GM23338 (cell line): ENCODE measurements around the gene SLC8A1. TPM values are rescaled to one million over a fixed set of nuclear protein-coding genes. Genes with fewer than 3 reads are reported as not detected.
A peak's percentile ranks its signal among the peaks of the same experiment; 100 is the strongest.

Experiments
- ATAC-seq: fragments of 200-7000 bp; cut with Tn5 transposase; 3 replicates; pipeline ENCODE4 v1.9.1; 2020
- DNase-seq: peaks from one replicate; pipeline ENCODE4 v3.0.0-alpha.2; 2015; ENCODE audit warnings: low spot score
- H2AFZ ChIP-seq: fragments of 200-600 bp; sonication (generic); 2 replicates; pipeline ENCODE4 v1.8.0; 2016; ENCODE audit warnings: antibody characterized with exemption, mild to moderate bottlenecking, moderate library complexity
- H3F3A ChIP-seq: fragments of 200-600 bp; sonication (generic); replicated peaks from 2 replicates; pipeline ENCODE4 v1.8.0; 2017; ENCODE audit warnings: antibody characterized with exemption, mixed run types, low read depth
- H3K27ac ChIP-seq: fragments of 200-600 bp; sonication (generic); 2 replicates; pipeline ENCODE4 v1.6.1; 2016; ENCODE audit warnings: low read depth
- H3K27me3 ChIP-seq: fragments of 200-600 bp; sonication (generic); 2 replicates; pipeline ENCODE4 v1.8.0; 2016; ENCODE audit warnings: mild to moderate bottlenecking, mixed run types, moderate library complexity; ENCODE audit not compliant: insufficient read depth
- H3K36me3 ChIP-seq: fragments of 200-600 bp; sonication (generic); 2 replicates; pipeline ENCODE4 v1.8.0; 2016; ENCODE audit warnings: mild to moderate bottlenecking; ENCODE audit not compliant: insufficient read depth
- H3K4me1 ChIP-seq: fragments of 200-600 bp; sonication (generic); 2 replicates; pipeline ENCODE4 v1.8.0; 2016; ENCODE audit warnings: mild to moderate bottlenecking, moderate library complexity; ENCODE audit not compliant: insufficient read depth
- H3K4me2 ChIP-seq: fragments of 200-600 bp; sonication (generic); 2 replicates; pipeline ENCODE4 v1.7.1; 2017; ENCODE audit warnings: mixed run types
- H3K4me3 ChIP-seq: fragments of 200-600 bp; sonication (generic); 2 replicates; pipeline ENCODE4 v1.6.1; 2016; ENCODE audit warnings: mixed run types
- H3K79me2 ChIP-seq: fragments of 200-600 bp; sonication (generic); replicated peaks from 2 replicates; pipeline ENCODE4 v1.8.0; 2017; ENCODE audit warnings: mild to moderate bottlenecking; ENCODE audit not compliant: insufficient read depth
- H3K9me2 ChIP-seq: fragments of 200-600 bp; sonication (generic); 2 replicates; pipeline ENCODE4 v1.8.0; 2017; ENCODE audit not compliant: insufficient read depth
- H4K20me1 ChIP-seq: fragments of 200-600 bp; sonication (generic); replicated peaks from 2 replicates; pipeline ENCODE4 v1.8.0; 2017; ENCODE audit warnings: mild to moderate bottlenecking; ENCODE audit not compliant: insufficient read depth
- H3K27ac Mint-ChIP-seq: 2 replicates; pipeline ENCODE4 v1.8.0; 2020; ENCODE audit warnings: inconsistent platforms, mild to moderate bottlenecking, moderate library complexity, mixed read lengths
- H3K27me3 Mint-ChIP-seq: 3 replicates; pipeline ENCODE4 v1.8.0; 2022; ENCODE audit warnings: low read depth, mild to moderate bottlenecking, moderate library complexity, mixed read lengths, inconsistent platforms; ENCODE audit not compliant: insufficient read depth, poor library complexity
- H3K36me3 Mint-ChIP-seq: 3 replicates; pipeline ENCODE4 v1.8.0; 2021; ENCODE audit warnings: low read depth, mild to moderate bottlenecking, inconsistent platforms, moderate library complexity, mixed read lengths
- H3K4me1 Mint-ChIP-seq: 3 replicates; pipeline ENCODE4 v1.8.0; 2020; ENCODE audit warnings: mild to moderate bottlenecking, inconsistent platforms, mixed read lengths
- H3K4me3 Mint-ChIP-seq: 3 replicates; pipeline ENCODE4 v1.8.0; 2021; ENCODE audit warnings: moderate library complexity, mild to moderate bottlenecking, inconsistent platforms, mixed read lengths
- H3K9me3 Mint-ChIP-seq: 3 replicates; pipeline ENCODE4 v1.8.0; 2020; ENCODE audit warnings: moderate library complexity, mild to moderate bottlenecking, inconsistent platforms, mixed read lengths
- CREB1 ChIP-seq: fragments of 250-450 bp; sonication (Bioruptor Pico); IDR thresholded peaks from 2 replicates; pipeline ENCODE4 v1.5.0; 2020; ENCODE audit warnings: low read depth, mild to moderate bottlenecking, moderate library complexity
- EZH2 ChIP-seq: fragments of 200-600 bp; sonication (generic); IDR thresholded peaks from one replicate; pipeline ENCODE4 v1.8.0; 2017; ENCODE audit warnings: antibody characterized with exemption, mild to moderate bottlenecking, low read depth; ENCODE audit not compliant: unreplicated experiment
- EZH2phosphoT487 ChIP-seq: fragments of 200-600 bp; sonication (generic); IDR thresholded peaks from one replicate; pipeline ENCODE4 v1.8.1; 2018; ENCODE audit warnings: antibody characterized with exemption; ENCODE audit not compliant: unreplicated experiment
- JUNB ChIP-seq: IDR thresholded peaks from one replicate; pipeline ENCODE4 v1.6.1; 2016; ENCODE audit warnings: antibody characterized with exemption; ENCODE audit not compliant: unreplicated experiment
- NANOG ChIP-seq: IDR thresholded peaks from 2 replicates; pipeline ENCODE4 v1.6.1; 2016; ENCODE audit warnings: antibody characterized with exemption, borderline replicate concordance
- POLR2AphosphoS5 ChIP-seq: IDR thresholded peaks from 2 replicates; pipeline ENCODE4 v1.6.1; 2016; ENCODE audit warnings: antibody characterized with exemption, low read depth
- REST ChIP-seq: IDR thresholded peaks from one replicate; pipeline ENCODE4 v1.6.1; 2018; ENCODE audit warnings: antibody characterized with exemption; ENCODE audit not compliant: unreplicated experiment
- STAT1 ChIP-seq: IDR thresholded peaks from one replicate; pipeline ENCODE4 v1.6.1; 2016; ENCODE audit warnings: antibody characterized with exemption; ENCODE audit not compliant: unreplicated experiment
- ZNF114 ChIP-seq: fragments of 250-450 bp; sonication (Bioruptor Pico); IDR thresholded peaks from 2 replicates; pipeline ENCODE4 v1.5.0; 2020; ENCODE audit warnings: mild to moderate bottlenecking, moderate library complexity
- ZNF331 ChIP-seq: fragments of 250-450 bp; sonication (Bioruptor Pico); IDR thresholded peaks from 2 replicates; pipeline ENCODE4 v1.5.0; 2020; ENCODE audit warnings: low read depth, mild to moderate bottlenecking, moderate library complexity
- polyA plus RNA-seq: library from polyadenylated mRNA; unstranded; fragments of >200 nt; fragmentation: Nextera tagmentation; extraction: Ambion mirVana; gene quantifications from 2 replicates; pipeline ENCODE4 v1.2.1, GENCODE V29; 2016
- total RNA-seq: library from RNA; depleted of rRNA; stranded (reverse); fragments of >200 nt; shearing (Covaris generic); gene quantifications from 2 replicates; pipeline ENCODE4 v1.2.3, GENCODE V29; 2014
- TF ChIP-seq, protein P1 (sequence below), 2 experiments: fragments of 200-600 bp in 1 of 2; sonication (generic) in 1 of 2; conservative IDR thresholded peaks; 2 replicates each; pipeline versions ENCODE4 v1.5.1 to v1.6.1; 2016 to 2017; ENCODE audit warnings: antibody characterized with exemption in 2 of 2, low read depth in 2 of 2, mild to moderate bottlenecking in 2 of 2, moderate library complexity in 1 of 2
- TF ChIP-seq, protein P2 (sequence below): IDR thresholded peaks from 2 replicates; pipeline ENCODE4 v1.6.1; 2016; ENCODE audit warnings: antibody characterized with exemption
- TF ChIP-seq, protein P3 (sequence below): fragments of 250-450 bp; sonication (Bioruptor Pico); IDR thresholded peaks from 2 replicates; pipeline ENCODE4 v1.5.0; 2020; ENCODE audit warnings: mild to moderate bottlenecking, moderate library complexity

The SLC8A1 gene
- total and polyA plus RNA-seq, 2 experiments from 2014 or later, result 2.5 to 3.3 TPM

- no peak for TF ChIP-seq JUNB
- TF ChIP-seq EZH2, result no peak
- TF ChIP-seq REST, result no peak
- no peak for TF ChIP-seq ZNF331 (CRISPR knock-in tag)
- TF ChIP-seq, protein P1, sequence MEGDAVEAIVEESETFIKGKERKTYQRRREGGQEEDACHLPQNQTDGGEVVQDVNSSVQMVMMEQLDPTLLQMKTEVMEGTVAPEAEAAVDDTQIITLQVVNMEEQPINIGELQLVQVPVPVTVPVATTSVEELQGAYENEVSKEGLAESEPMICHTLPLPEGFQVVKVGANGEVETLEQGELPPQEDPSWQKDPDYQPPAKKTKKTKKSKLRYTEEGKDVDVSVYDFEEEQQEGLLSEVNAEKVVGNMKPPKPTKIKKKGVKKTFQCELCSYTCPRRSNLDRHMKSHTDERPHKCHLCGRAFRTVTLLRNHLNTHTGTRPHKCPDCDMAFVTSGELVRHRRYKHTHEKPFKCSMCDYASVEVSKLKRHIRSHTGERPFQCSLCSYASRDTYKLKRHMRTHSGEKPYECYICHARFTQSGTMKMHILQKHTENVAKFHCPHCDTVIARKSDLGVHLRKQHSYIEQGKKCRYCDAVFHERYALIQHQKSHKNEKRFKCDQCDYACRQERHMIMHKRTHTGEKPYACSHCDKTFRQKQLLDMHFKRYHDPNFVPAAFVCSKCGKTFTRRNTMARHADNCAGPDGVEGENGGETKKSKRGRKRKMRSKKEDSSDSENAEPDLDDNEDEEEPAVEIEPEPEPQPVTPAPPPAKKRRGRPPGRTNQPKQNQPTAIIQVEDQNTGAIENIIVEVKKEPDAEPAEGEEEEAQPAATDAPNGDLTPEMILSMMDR (conservative IDR thresholded peaks at IDR 0.05; ENCODE audit: low read depth in 2 of 2), result no peak
- no peak for TF ChIP-seq EZH2phosphoT487
- no peak for TF ChIP-seq POLR2AphosphoS5
- TF ChIP-seq ZNF114 (CRISPR knock-in tag), result no peak
- TF ChIP-seq, protein P2, sequence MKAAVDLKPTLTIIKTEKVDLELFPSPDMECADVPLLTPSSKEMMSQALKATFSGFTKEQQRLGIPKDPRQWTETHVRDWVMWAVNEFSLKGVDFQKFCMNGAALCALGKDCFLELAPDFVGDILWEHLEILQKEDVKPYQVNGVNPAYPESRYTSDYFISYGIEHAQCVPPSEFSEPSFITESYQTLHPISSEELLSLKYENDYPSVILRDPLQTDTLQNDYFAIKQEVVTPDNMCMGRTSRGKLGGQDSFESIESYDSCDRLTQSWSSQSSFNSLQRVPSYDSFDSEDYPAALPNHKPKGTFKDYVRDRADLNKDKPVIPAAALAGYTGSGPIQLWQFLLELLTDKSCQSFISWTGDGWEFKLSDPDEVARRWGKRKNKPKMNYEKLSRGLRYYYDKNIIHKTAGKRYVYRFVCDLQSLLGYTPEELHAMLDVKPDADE, result no peak
- TF ChIP-seq, protein P3, sequence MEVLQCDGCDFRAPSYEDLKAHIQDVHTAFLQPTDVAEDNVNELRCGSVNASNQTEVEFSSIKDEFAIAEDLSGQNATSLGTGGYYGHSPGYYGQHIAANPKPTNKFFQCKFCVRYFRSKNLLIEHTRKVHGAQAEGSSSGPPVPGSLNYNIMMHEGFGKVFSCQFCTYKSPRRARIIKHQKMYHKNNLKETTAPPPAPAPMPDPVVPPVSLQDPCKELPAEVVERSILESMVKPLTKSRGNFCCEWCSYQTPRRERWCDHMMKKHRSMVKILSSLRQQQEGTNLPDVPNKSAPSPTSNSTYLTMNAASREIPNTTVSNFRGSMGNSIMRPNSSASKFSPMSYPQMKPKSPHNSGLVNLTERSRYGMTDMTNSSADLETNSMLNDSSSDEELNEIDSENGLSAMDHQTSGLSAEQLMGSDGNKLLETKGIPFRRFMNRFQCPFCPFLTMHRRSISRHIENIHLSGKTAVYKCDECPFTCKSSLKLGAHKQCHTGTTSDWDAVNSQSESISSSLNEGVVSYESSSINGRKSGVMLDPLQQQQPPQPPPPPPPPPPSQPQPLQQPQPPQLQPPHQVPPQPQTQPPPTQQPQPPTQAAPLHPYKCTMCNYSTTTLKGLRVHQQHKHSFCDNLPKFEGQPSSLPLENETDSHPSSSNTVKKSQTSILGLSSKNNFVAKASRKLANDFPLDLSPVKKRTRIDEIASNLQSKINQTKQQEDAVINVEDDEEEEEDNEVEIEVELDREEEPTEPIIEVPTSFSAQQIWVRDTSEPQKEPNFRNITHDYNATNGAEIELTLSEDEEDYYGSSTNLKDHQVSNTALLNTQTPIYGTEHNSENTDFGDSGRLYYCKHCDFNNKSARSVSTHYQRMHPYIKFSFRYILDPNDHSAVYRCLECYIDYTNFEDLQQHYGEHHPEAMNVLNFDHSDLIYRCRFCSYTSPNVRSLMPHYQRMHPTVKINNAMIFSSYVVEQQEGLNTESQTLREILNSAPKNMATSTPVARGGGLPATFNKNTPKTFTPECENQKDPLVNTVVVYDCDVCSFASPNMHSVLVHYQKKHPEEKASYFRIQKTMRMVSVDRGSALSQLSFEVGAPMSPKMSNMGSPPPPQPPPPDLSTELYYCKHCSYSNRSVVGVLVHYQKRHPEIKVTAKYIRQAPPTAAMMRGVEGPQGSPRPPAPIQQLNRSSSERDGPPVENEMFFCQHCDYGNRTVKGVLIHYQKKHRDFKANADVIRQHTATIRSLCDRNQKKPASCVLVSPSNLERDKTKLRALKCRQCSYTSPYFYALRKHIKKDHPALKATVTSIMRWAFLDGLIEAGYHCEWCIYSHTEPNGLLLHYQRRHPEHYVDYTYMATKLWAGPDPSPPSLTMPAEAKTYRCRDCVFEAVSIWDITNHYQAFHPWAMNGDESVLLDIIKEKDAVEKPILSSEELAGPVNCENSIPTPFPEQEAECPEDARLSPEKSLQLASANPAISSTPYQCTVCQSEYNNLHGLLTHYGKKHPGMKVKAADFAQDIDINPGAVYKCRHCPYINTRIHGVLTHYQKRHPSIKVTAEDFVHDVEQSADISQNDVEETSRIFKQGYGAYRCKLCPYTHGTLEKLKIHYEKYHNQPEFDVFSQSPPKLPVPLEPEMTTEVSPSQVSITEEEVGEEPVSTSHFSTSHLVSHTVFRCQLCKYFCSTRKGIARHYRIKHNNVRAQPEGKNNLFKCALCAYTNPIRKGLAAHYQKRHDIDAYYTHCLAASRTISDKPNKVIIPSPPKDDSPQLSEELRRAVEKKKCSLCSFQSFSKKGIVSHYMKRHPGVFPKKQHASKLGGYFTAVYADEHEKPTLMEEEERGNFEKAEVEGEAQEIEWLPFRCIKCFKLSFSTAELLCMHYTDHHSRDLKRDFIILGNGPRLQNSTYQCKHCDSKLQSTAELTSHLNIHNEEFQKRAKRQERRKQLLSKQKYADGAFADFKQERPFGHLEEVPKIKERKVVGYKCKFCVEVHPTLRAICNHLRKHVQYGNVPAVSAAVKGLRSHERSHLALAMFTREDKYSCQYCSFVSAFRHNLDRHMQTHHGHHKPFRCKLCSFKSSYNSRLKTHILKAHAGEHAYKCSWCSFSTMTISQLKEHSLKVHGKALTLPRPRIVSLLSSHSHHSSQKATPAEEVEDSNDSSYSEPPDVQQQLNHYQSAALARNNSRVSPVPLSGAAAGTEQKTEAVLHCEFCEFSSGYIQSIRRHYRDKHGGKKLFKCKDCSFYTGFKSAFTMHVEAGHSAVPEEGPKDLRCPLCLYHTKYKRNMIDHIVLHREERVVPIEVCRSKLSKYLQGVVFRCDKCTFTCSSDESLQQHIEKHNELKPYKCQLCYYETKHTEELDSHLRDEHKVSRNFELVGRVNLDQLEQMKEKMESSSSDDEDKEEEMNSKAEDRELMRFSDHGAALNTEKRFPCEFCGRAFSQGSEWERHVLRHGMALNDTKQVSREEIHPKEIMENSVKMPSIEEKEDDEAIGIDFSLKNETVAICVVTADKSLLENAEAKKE (CRISPR knock-in tag), result no peak
- no peak for TF ChIP-seq NANOG
- no peak for TF ChIP-seq CREB1 (CRISPR knock-in tag)
- no peak for TF ChIP-seq STAT1
- Histone ChIP-seq H3K9me2 (no peaks in the 10 kb centered on the region), H3K27me3 (no peaks in the 10 kb centered on the region), H3K4me3 (no peak overlapping the region), H3K4me2 (no peak overlapping the region), H3K4me1 (peaks cover 4% of the 10 kb centered on the region; the same call in 1 of the 2 replicates), H3F3A (no peaks in the 10 kb centered on the region), H3K27ac (no peak overlapping the region), H3K79me2 (no peaks in the 10 kb centered on the region), H2AFZ (no peak overlapping the region), H4K20me1 (no peaks in the 10 kb centered on the region), H3K36me3 (no peaks in the 10 kb centered on the region)
- ATAC-seq (no peak), DNase-seq (no peak)
- H3K9me3 Mint-ChIP-seq, result peaks cover 26% of the 10 kb centered on the region; the same call in 2 of the 3 replicates
- peaks cover 15% of the 10 kb centered on the region; the same call in 2 of the 3 replicates for H3K4me1 Mint-ChIP-seq
- no peak overlapping the region for H3K4me3 Mint-ChIP-seq
- H3K27ac Mint-ChIP-seq, result peak overlapping the region; percentile 67; the same call in 1 of the 2 replicates
- H3K27me3 Mint-ChIP-seq, result peaks cover 2% of the 10 kb centered on the region
- peaks cover 17% of the 10 kb centered on the region; the same call in 2 of the 3 replicates for H3K36me3 Mint-ChIP-seq
These were observed 233.2 kb downstream of the SLC8A1 start for GRCh38 chr2:40218679-40219078.
